ENCODE measurements around the gene PCLO. TPM values are rescaled to one million over a fixed set of nuclear protein-coding genes. Genes with fewer than 3 reads are reported as not detected.
"Not testable (repeated sequence)": the region's sequence is repeated elsewhere in the genome, so short reads cannot be mapped to it uniquely, and the experiment has no call there.

Gene PCLO
- polyA plus RNA-seq, 2 of the 4 experiments (the other 2 are of a cell fraction): 0.41 to 1.1 TPM

DNA sequence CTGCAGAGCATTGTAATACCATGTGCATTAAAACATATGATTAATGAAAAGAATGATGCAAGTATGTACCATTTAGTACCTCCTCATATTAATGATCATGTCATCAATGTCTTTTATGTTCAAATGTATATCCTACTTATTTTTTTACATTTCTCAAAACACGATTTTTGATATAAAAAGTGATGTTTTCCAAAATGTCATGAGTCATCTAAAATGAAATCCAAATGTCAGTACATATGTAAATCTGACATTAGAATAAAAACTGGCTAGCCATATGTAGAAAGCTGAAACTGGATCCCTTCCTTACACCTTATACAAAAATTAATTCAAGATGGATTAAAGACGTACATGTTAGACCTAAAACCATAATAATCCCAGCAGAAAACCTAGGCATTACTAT lies 261.6 kb downstream of the PCLO start:
- CTCF ChIA-PET; H3K4me2 ChIP-seq; H3K9me3 ChIP-seq; DNase-seq (ENCODE audit: low read depth in 1 of 2, low spot score in 1 of 2); POLR2A ChIA-PET; ATAC-seq; H3K4me3 ChIP-seq; H3K27ac ChIP-seq; H3K4me1 ChIP-seq; FAIRE-seq: not testable (repeated sequence)
- peak; percentile 64 for TF ChIP-seq MAFK (IDR thresholded peaks at IDR 0.05; ENCODE audit: partially characterized antibody)
- WGBS (ENCODE audit: missing lambda C conversion rate): 30% methylated on average over 2 of the region's 2 CpGs

DNA sequence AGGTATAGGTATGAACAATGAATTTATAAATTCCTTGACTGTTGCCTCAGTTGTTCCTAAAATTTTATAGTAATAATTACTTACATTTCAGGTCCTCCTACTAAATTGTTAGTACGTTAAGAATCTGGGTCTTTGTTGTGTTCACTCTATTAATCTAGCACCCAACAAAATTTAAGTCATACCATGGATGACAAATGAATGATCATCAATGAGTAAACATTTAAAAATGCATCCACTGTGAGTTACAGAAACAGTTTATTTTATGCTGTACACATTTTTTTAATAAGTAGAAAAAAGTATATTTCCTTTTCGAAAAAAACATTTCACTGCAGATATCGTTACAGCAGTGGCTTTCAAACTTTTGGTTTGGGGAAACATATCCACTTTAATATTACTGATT lies 265.2 kb downstream of the PCLO start:
- Histone ChIP-seq H3K4me3 (no peak overlapping the region), H3K9me3 (no peaks in the 10 kb centered on the region), H3K4me2 (no peak overlapping the region), H3K4me1 (no peaks in the 10 kb centered on the region), H3K27ac (no peak overlapping the region)
- 15% methylated on average over 3 of the region's 3 CpGs for WGBS (ENCODE audit: missing lambda C conversion rate)
- ChIA-PET CTCF (no interaction called here), POLR2A (no interaction called here)
- no peak for TF ChIP-seq RCOR1 (IDR thresholded peaks at IDR 0.05; ENCODE audit: low read depth, low read length)
- TF ChIP-seq, protein P1, sequence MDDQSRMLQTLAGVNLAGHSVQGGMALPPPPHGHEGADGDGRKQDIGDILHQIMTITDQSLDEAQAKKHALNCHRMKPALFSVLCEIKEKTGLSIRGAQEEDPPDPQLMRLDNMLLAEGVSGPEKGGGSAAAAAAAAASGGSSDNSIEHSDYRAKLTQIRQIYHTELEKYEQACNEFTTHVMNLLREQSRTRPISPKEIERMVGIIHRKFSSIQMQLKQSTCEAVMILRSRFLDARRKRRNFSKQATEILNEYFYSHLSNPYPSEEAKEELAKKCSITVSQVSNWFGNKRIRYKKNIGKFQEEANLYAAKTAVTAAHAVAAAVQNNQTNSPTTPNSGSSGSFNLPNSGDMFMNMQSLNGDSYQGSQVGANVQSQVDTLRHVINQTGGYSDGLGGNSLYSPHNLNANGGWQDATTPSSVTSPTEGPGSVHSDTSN (IDR thresholded peaks at IDR 0.05): no peak
- TF ChIP-seq, protein P2, sequence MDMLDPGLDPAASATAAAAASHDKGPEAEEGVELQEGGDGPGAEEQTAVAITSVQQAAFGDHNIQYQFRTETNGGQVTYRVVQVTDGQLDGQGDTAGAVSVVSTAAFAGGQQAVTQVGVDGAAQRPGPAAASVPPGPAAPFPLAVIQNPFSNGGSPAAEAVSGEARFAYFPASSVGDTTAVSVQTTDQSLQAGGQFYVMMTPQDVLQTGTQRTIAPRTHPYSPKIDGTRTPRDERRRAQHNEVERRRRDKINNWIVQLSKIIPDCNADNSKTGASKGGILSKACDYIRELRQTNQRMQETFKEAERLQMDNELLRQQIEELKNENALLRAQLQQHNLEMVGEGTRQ (IDR thresholded peaks at IDR 0.05): no peak
- no peak for TF ChIP-seq FOSB (CRISPR knock-in tag; IDR thresholded peaks at IDR 0.05)
- TF ChIP-seq NFE2L2 (conservative IDR thresholded peaks at IDR 0.05; ENCODE audit: low read length): no peak
- no peak for TF ChIP-seq KDM5A (IDR thresholded peaks at IDR 0.05)
- TF ChIP-seq TFCP2L1 (CRISPR knock-in tag; IDR thresholded peaks at IDR 0.05): no peak
- TF ChIP-seq ZFP36 (IDR thresholded peaks at IDR 0.05; ENCODE audit: borderline replicate concordance, partially characterized antibody): no peak
- no peak for TF ChIP-seq KDM1A (IDR thresholded peaks at IDR 0.05; ENCODE audit: low read depth)
- no peak for TF ChIP-seq RARB (CRISPR knock-in tag; IDR thresholded peaks at IDR 0.05)
- DNase-seq (ENCODE audit: low read depth in 1 of 2, low spot score in 1 of 2) (no peak), FAIRE-seq (no peak), ATAC-seq (no peak)

DNA sequence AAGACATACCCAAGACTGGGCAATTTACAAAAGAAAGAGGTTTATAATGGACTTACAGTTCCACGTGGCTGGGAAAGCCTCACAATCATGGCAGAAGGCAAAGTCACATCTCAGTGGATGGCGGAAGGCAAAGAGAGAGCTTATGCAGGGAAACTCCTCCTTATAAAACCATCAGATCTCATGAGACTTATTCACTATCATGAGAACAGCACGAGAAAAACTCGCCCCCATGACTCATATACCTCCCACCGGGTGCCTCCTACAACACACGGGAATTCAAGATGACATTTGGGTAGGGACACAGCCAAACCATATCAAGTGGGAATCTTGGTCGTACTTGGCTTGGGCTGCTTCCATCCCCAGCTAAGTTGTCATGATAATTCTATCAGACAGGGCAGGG lies 268.3 kb downstream of the PCLO start:
- H3K27ac ChIP-seq; H3K9me3 ChIP-seq; CTCF ChIA-PET; POLR2A ChIA-PET; H3K4me3 ChIP-seq; ATAC-seq; H3K4me1 ChIP-seq; FAIRE-seq; DNase-seq (ENCODE audit: low read depth in 1 of 2, low spot score in 1 of 2); H3K4me2 ChIP-seq: not testable (repeated sequence)
- 31% methylated on average over 7 of the region's 7 CpGs for WGBS (ENCODE audit: missing lambda C conversion rate)

DNA sequence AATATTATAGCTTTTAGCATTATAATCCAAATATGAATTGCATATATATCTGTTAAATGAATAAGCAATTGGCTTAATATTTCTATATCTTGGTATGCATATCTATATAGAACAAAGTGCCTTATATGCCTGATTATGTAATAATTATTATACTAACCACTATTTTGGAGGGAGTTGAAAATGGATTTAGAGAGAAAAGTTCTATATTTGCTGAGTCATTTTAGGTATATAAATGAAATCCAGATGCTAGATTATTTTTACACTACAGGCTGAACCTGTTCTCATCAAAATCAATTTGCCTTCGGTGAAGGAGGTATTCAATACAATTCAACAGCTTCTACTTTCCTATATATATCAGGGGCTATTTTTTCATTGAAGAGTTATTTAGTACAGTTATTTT lies 276.4 kb downstream of the PCLO start:
- DNase-seq (ENCODE audit: low read depth in 1 of 2, low spot score in 1 of 2) (no peak), FAIRE-seq (no peak), ATAC-seq (no peak)
- Histone ChIP-seq H3K4me3 (no peak overlapping the region), H3K4me2 (no peak overlapping the region), H3K4me1 (no peaks in the 10 kb centered on the region), H3K9me3 (no peaks in the 10 kb centered on the region), H3K27ac (no peak overlapping the region)
- CTCF ChIA-PET: no interaction called here
- 35% methylated on average over 1 of the region's 1 CpG for WGBS (ENCODE audit: missing lambda C conversion rate)
- TF ChIP-seq MAFK (IDR thresholded peaks at IDR 0.05; ENCODE audit: partially characterized antibody) (peak; percentile 57), CHD4 (IDR thresholded peaks at IDR 0.05; ENCODE audit: borderline replicate concordance) (no peak)
- POLR2A ChIA-PET: no interaction called here

DNA sequence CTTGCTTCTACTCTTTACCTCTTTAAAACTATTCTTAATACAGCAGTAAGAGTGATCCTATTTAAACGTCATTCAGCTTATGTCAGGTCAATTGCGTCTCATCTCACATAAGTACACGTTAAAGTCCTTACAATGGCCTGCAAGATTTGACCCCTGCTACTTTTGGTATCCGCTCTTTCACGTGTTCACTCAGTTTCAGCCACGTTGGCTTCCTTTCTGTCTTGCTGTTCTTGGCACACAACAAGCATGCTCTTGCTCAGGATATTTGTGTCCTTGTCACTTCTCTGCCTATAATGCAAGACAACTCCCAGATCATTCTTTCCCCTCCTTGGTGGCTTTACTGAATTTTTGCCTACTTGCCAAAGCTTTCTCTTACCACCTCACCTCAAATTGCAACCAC lies 296.8 kb downstream of the PCLO start:
- Histone ChIP-seq H3K27ac (no peak overlapping the region), H3K4me3 (no peak overlapping the region), H3K4me2 (no peak overlapping the region), H3K4me1 (no peaks in the 10 kb centered on the region), H3K9me3 (no peaks in the 10 kb centered on the region)
- DNase-seq (ENCODE audit: low read depth in 1 of 2, low spot score in 1 of 2): no peak
- no peak for ATAC-seq
- TF ChIP-seq RFX5 (IDR thresholded peaks at IDR 0.05): no peak
- TF ChIP-seq ZSCAN20 (CRISPR knock-in tag; IDR thresholded peaks at IDR 0.05): no peak
- no peak for TF ChIP-seq BHLHE40 (IDR thresholded peaks at IDR 0.05; ENCODE audit: low read depth, low read length)
- no peak for TF ChIP-seq GATA3 (IDR thresholded peaks at IDR 0.05; ENCODE audit: borderline replicate concordance)
- no peak for TF ChIP-seq NPAS2 (CRISPR knock-in tag; IDR thresholded peaks at IDR 0.05; ENCODE audit: borderline replicate concordance)
- no peak for TF ChIP-seq NR3C1 (IDR thresholded peaks at IDR 0.05)
- TF ChIP-seq SMC3 (IDR thresholded peaks at IDR 0.05): no peak
- TF ChIP-seq CHD4 (IDR thresholded peaks at IDR 0.05; ENCODE audit: borderline replicate concordance): no peak
- TF ChIP-seq, protein P2 (IDR thresholded peaks at IDR 0.05): no peak
- TF ChIP-seq, protein P3, sequence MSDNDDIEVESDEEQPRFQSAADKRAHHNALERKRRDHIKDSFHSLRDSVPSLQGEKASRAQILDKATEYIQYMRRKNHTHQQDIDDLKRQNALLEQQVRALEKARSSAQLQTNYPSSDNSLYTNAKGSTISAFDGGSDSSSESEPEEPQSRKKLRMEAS (IDR thresholded peaks at IDR 0.05): no peak
- TF ChIP-seq ESRRA (IDR thresholded peaks at IDR 0.05; ENCODE audit: borderline replicate concordance, low read length): no peak
- TF ChIP-seq PHF8 (IDR thresholded peaks at IDR 0.05; ENCODE audit: borderline replicate concordance, low read depth): no peak
- TF ChIP-seq, protein P4, sequence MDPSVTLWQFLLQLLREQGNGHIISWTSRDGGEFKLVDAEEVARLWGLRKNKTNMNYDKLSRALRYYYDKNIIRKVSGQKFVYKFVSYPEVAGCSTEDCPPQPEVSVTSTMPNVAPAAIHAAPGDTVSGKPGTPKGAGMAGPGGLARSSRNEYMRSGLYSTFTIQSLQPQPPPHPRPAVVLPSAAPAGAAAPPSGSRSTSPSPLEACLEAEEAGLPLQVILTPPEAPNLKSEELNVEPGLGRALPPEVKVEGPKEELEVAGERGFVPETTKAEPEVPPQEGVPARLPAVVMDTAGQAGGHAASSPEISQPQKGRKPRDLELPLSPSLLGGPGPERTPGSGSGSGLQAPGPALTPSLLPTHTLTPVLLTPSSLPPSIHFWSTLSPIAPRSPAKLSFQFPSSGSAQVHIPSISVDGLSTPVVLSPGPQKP (IDR thresholded peaks at IDR 0.05; ENCODE audit: low read depth, low read length): no peak
- TF ChIP-seq RARB (CRISPR knock-in tag; IDR thresholded peaks at IDR 0.05): no peak
- no peak for TF ChIP-seq FOSL2 (IDR thresholded peaks at IDR 0.05)
- TF ChIP-seq FOSL2 (CRISPR knock-in tag; IDR thresholded peaks at IDR 0.05): no peak
- FAIRE-seq: no peak
- CTCF ChIA-PET: no interaction called here
- 46% methylated on average over 6 of the region's 6 CpGs for WGBS (ENCODE audit: missing lambda C conversion rate)
- POLR2A ChIA-PET: no interaction called here

Data from A549 (cell line).